Astrocyte (in vitro differentiated cells and primary cell): ENCODE results near the gene GPHN. TPM values are rescaled to one million over a fixed set of nuclear protein-coding genes. Genes with fewer than 3 reads are reported as not detected.

ENCODE experiments used
- DNase-seq: peaks from one replicate; pipeline ENCODE4 v3.0.0-alpha.2; 2010; ENCODE audit warnings: low read depth
- FAIRE-seq: peaks from 2 replicates; lab custom pipeline; 2011; peaks lifted over from hg19 to GRCh38; lab: Jason Lieb, UNC
- H2AFZ ChIP-seq: 2 replicates; pipeline ENCODE4 v1.6.0; 2012; ENCODE audit warnings: low read depth, low read length, inconsistent platforms
- H3K27ac ChIP-seq: 2 replicates; pipeline ENCODE4 v1.5.1; 2011; ENCODE audit warnings: low read depth, low read length, inconsistent platforms
- H3K27me3 ChIP-seq: 2 replicates; pipeline ENCODE4 v1.6.0; 2011; ENCODE audit warnings: low read length, inconsistent platforms; ENCODE audit not compliant: insufficient read depth
- H3K36me3 ChIP-seq: 2 replicates; pipeline ENCODE4 v1.5.1; 2011; ENCODE audit warnings: low read length, inconsistent platforms; ENCODE audit not compliant: insufficient read depth
- H3K4me1 ChIP-seq: 2 replicates; pipeline ENCODE4 v1.5.1; 2011; ENCODE audit warnings: low read length, inconsistent platforms; ENCODE audit not compliant: insufficient read depth
- H3K4me2 ChIP-seq: 2 replicates; pipeline ENCODE4 v1.6.0; 2012; ENCODE audit warnings: low read length, inconsistent platforms
- H3K4me3 ChIP-seq: 2 replicates; pipeline ENCODE4 v1.5.1; 2011; ENCODE audit warnings: low read depth, mild to moderate bottlenecking, low read length, inconsistent platforms; ENCODE audit not compliant: insufficient read depth
- H3K79me2 ChIP-seq: 2 replicates; pipeline ENCODE4 v1.6.0; 2012; ENCODE audit warnings: mild to moderate bottlenecking, low read length, inconsistent platforms; ENCODE audit not compliant: insufficient read depth
- H3K9ac ChIP-seq: 2 replicates; pipeline ENCODE4 v1.6.0; 2012; ENCODE audit warnings: mild to moderate bottlenecking, low read length, inconsistent platforms
- H3K9me3 ChIP-seq: 2 replicates; pipeline ENCODE4 v1.5.1; 2012; ENCODE audit warnings: low read depth, mild to moderate bottlenecking, low read length, inconsistent platforms; ENCODE audit not compliant: insufficient read depth
- H4K20me1 ChIP-seq: 2 replicates; pipeline ENCODE4 v1.6.0; 2012; ENCODE audit warnings: low read length, inconsistent platforms; ENCODE audit not compliant: insufficient read depth
- H3K27ac Mint-ChIP-seq: one replicate; pipeline ENCODE4 v1.8.0; 2021; ENCODE audit warnings: mild to moderate bottlenecking, mixed read lengths; ENCODE audit not compliant: unreplicated experiment
- H3K27me3 Mint-ChIP-seq: one replicate; pipeline ENCODE4 v1.8.0; 2021; ENCODE audit warnings: low read depth, mixed read lengths; ENCODE audit not compliant: unreplicated experiment
- H3K36me3 Mint-ChIP-seq: one replicate; pipeline ENCODE4 v1.8.0; 2021; ENCODE audit warnings: low read depth, mixed read lengths; ENCODE audit not compliant: unreplicated experiment
- H3K4me1 Mint-ChIP-seq: one replicate; pipeline ENCODE4 v1.8.0; 2021; ENCODE audit warnings: low read depth, mixed read lengths; ENCODE audit not compliant: unreplicated experiment
- H3K4me3 Mint-ChIP-seq: one replicate; pipeline ENCODE4 v1.8.0; 2021; ENCODE audit warnings: mild to moderate bottlenecking, moderate library complexity, mixed read lengths; ENCODE audit not compliant: unreplicated experiment
- H3K9me3 Mint-ChIP-seq: one replicate; pipeline ENCODE4 v1.8.0; 2021; ENCODE audit warnings: mild to moderate bottlenecking, mixed read lengths; ENCODE audit not compliant: unreplicated experiment
- CTCF ChIP-seq: IDR thresholded peaks from 2 replicates; pipeline ENCODE4 v1.5.1; 2011; ENCODE audit warnings: low read depth, mild to moderate bottlenecking, inconsistent platforms, low read length, moderate library complexity; ENCODE audit not compliant: insufficient read depth
- EZH2 ChIP-seq: IDR thresholded peaks from 2 replicates; pipeline ENCODE4 v1.6.1; 2012; ENCODE audit warnings: mild to moderate bottlenecking, low read length, inconsistent platforms; ENCODE audit not compliant: insufficient read depth
- total RNA-seq: library from RNA; stranded (reverse); gene quantifications from 2 replicates; pipeline ENCODE4 v1.2.1, GENCODE V29; 2021

Gene GPHN
- total RNA-seq, 1 donor from 2014 or later = 6.9 TPM

GRCh38 chr14:66652525-66653106 is 144.7 kb downstream of the GPHN start:
- H2AFZ ChIP-seq = no peak overlapping the region
- no peaks in the 10 kb centered on the region for H3K4me1 ChIP-seq
- no peaks in the 10 kb centered on the region for H3K27me3 Mint-ChIP-seq
- H3K27me3 ChIP-seq = no peaks in the 10 kb centered on the region
- H3K27ac ChIP-seq = no peak overlapping the region
- no peak overlapping the region for H3K9ac ChIP-seq
- no peaks in the 10 kb centered on the region for H3K79me2 ChIP-seq
- no peak for DNase-seq
- H3K36me3 ChIP-seq = no peaks in the 10 kb centered on the region
- H3K9me3 ChIP-seq = no peaks in the 10 kb centered on the region
- H3K36me3 Mint-ChIP-seq = peaks cover 2% of the 10 kb centered on the region
- peaks cover 7% of the 10 kb centered on the region for H3K9me3 Mint-ChIP-seq
- no peak overlapping the region for H3K4me3 ChIP-seq
- no peak overlapping the region for H3K4me3 Mint-ChIP-seq
- peaks cover 13% of the 10 kb centered on the region for H3K4me1 Mint-ChIP-seq
- no peak overlapping the region for H3K4me2 ChIP-seq
- no peak overlapping the region for H3K27ac Mint-ChIP-seq
- no peaks in the 10 kb centered on the region for H4K20me1 ChIP-seq
- no peak for TF ChIP-seq CTCF
- no peak for TF ChIP-seq EZH2
- FAIRE-seq = no peak

GRCh38 chr14:66657780-66658179 is 149.8 kb downstream of the GPHN start:
- H3K4me2 ChIP-seq = no peak overlapping the region
- H3K4me1 Mint-ChIP-seq = no peaks in the 10 kb centered on the region
- no peak overlapping the region for H3K27ac Mint-ChIP-seq
- H3K27me3 ChIP-seq = no peaks in the 10 kb centered on the region
- no peak overlapping the region for H3K4me3 ChIP-seq
- no peak overlapping the region for H3K27ac ChIP-seq
- H2AFZ ChIP-seq = no peak overlapping the region
- H3K9ac ChIP-seq = no peak overlapping the region
- H3K9me3 Mint-ChIP-seq = peaks cover 15% of the 10 kb centered on the region
- no peak for FAIRE-seq
- H4K20me1 ChIP-seq = peaks cover 7% of the 10 kb centered on the region
- peaks cover 2% of the 10 kb centered on the region for H3K36me3 Mint-ChIP-seq
- TF ChIP-seq CTCF = no peak
- TF ChIP-seq EZH2 = no peak
- H3K79me2 ChIP-seq = no peaks in the 10 kb centered on the region
- H3K4me1 ChIP-seq = no peaks in the 10 kb centered on the region
- DNase-seq = no peak
- no peaks in the 10 kb centered on the region for H3K36me3 ChIP-seq
- H3K4me3 Mint-ChIP-seq = no peak overlapping the region
- peaks cover 3% of the 10 kb centered on the region for H3K9me3 ChIP-seq
- no peaks in the 10 kb centered on the region for H3K27me3 Mint-ChIP-seq

- FAIRE-seq = no peak
- DNase-seq = no peak
These were observed 154.4 kb downstream of the GPHN start for GRCh38 chr14:66662374-66662773.

More at GRCh38 chr14:66662374-66662773, 154.4 kb downstream of the GPHN start:
- Mint-ChIP-seq H3K36me3 (peaks cover 4% of the 10 kb centered on the region), H3K27me3 (no peaks in the 10 kb centered on the region), H3K4me3 (no peak overlapping the region), H3K27ac (no peak overlapping the region), H3K4me1 (no peaks in the 10 kb centered on the region), H3K9me3 (peaks cover 10% of the 10 kb centered on the region)
- H3K27me3 ChIP-seq = no peaks in the 10 kb centered on the region
- H3K36me3 ChIP-seq = no peaks in the 10 kb centered on the region
- H3K9ac ChIP-seq = no peak overlapping the region
- H2AFZ ChIP-seq = no peak overlapping the region
- no peak overlapping the region for H3K4me3 ChIP-seq
- H3K9me3 ChIP-seq = peaks cover 3% of the 10 kb centered on the region
- no peak overlapping the region for H3K4me2 ChIP-seq
- no peaks in the 10 kb centered on the region for H3K79me2 ChIP-seq
- H3K4me1 ChIP-seq = no peaks in the 10 kb centered on the region
- H3K27ac ChIP-seq = no peak overlapping the region
- TF ChIP-seq CTCF = peak; percentile 48
- TF ChIP-seq EZH2 = no peak
- H4K20me1 ChIP-seq = peaks cover 7% of the 10 kb centered on the region
